ENCODE results near the gene TTC28. TPM values are rescaled to one million over a fixed set of nuclear protein-coding genes. Genes with fewer than 3 reads are reported as not detected.
"Not testable (repeated sequence)": the region's sequence is repeated elsewhere in the genome, so short reads cannot be mapped to it uniquely, and the experiment has no call there.

The TTC28 gene
- total RNA-seq, 1 experiment from 2014 or later, result 7.6 TPM

GRCh38 chr22:28064920-28065319 lies 614.7 kb downstream of the TTC28 start:
- DNase-seq (ENCODE audit: low spot score), result no peak
- in situ Hi-C loops (cut with HindIII; ENCODE audit: low sequenced_read_pairs), result no loop called here

GRCh38 chr22:28063656-28064055 lies 616.0 kb downstream of the TTC28 start:
- in situ Hi-C loops (cut with HindIII; ENCODE audit: low sequenced_read_pairs), result no loop called here
- DNase-seq (ENCODE audit: low spot score), result no peak

GRCh38 chr22:28060594-28060993 lies 619.0 kb downstream of the TTC28 start:
- in situ Hi-C loops (cut with HindIII; ENCODE audit: low sequenced_read_pairs); DNase-seq (ENCODE audit: low spot score): not testable (repeated sequence)

GRCh38 chr22:28058036-28058435 lies 621.6 kb downstream of the TTC28 start:
- in situ Hi-C loops (cut with HindIII; ENCODE audit: low sequenced_read_pairs), result no loop called here

GRCh38 chr22:28054819-28055208 lies 624.8 kb downstream of the TTC28 start:
- DNase-seq (ENCODE audit: low spot score), result no peak
- in situ Hi-C loops (cut with HindIII; ENCODE audit: low sequenced_read_pairs), result no loop called here

More at GRCh38 chr22:28058036-28058435, 621.6 kb downstream of the TTC28 start:
- DNase-seq (ENCODE audit: low spot score), result no peak

- in situ Hi-C loops (cut with HindIII; ENCODE audit: low sequenced_read_pairs), result no loop called here
- DNase-seq (ENCODE audit: low spot score), result no peak
Measured at GRCh38 chr22:28053896-28054818, 625.5 kb downstream of the TTC28 start.

- in situ Hi-C loops (cut with HindIII; ENCODE audit: low sequenced_read_pairs), result no loop called here
- DNase-seq (ENCODE audit: low spot score), result no peak
Measured at GRCh38 chr22:28052825-28053269, 626.8 kb downstream of the TTC28 start.

- in situ Hi-C loops (cut with HindIII; ENCODE audit: low sequenced_read_pairs), result no loop called here
- peak; percentile 45 for DNase-seq (ENCODE audit: low spot score)
Measured at GRCh38 chr22:28051787-28052356, 627.8 kb downstream of the TTC28 start.

GRCh38 chr22:28051091-28051786 lies 628.4 kb downstream of the TTC28 start:
- no peak for DNase-seq (ENCODE audit: low spot score)
- in situ Hi-C loops (cut with HindIII; ENCODE audit: low sequenced_read_pairs), result no loop called here

- in situ Hi-C loops (cut with HindIII; ENCODE audit: low sequenced_read_pairs), result no loop called here
- no peak for DNase-seq (ENCODE audit: low spot score)
Measured at GRCh38 chr22:28048529-28048928, 631.1 kb downstream of the TTC28 start.

- in situ Hi-C loops (cut with HindIII; ENCODE audit: low sequenced_read_pairs), result no loop called here
- no peak for DNase-seq (ENCODE audit: low spot score)
Measured at GRCh38 chr22:28047740-28048139, 631.9 kb downstream of the TTC28 start.

- DNase-seq (ENCODE audit: low spot score), result no peak
- in situ Hi-C loops (cut with HindIII; ENCODE audit: low sequenced_read_pairs), result no loop called here
Measured at GRCh38 chr22:28046100-28046499, 633.5 kb downstream of the TTC28 start.

- in situ Hi-C loops (cut with HindIII; ENCODE audit: low sequenced_read_pairs), result no loop called here
- DNase-seq (ENCODE audit: low spot score), result no peak
Measured at GRCh38 chr22:28044546-28045173, 635.0 kb downstream of the TTC28 start.

- in situ Hi-C loops (cut with HindIII; ENCODE audit: low sequenced_read_pairs), result no loop called here
- DNase-seq (ENCODE audit: low spot score), result no peak
Measured at GRCh38 chr22:28043266-28043665, 636.4 kb downstream of the TTC28 start.

GRCh38 chr22:28034760-28035401 lies 644.8 kb downstream of the TTC28 start:
- in situ Hi-C loops (cut with HindIII; ENCODE audit: low sequenced_read_pairs), result no loop called here
- DNase-seq (ENCODE audit: low spot score), result peak; percentile 74

- DNase-seq (ENCODE audit: low spot score), result no peak
- in situ Hi-C loops (cut with HindIII; ENCODE audit: low sequenced_read_pairs), result no loop called here
Measured at GRCh38 chr22:28034145-28034759, 645.4 kb downstream of the TTC28 start.

- in situ Hi-C loops (cut with HindIII; ENCODE audit: low sequenced_read_pairs), result no loop called here
- no peak for DNase-seq (ENCODE audit: low spot score)
Measured at GRCh38 chr22:28032861-28033260, 646.8 kb downstream of the TTC28 start.

GRCh38 chr22:28031383-28031922 lies 648.2 kb downstream of the TTC28 start:
- DNase-seq (ENCODE audit: low spot score), result no peak
- in situ Hi-C loops (cut with HindIII; ENCODE audit: low sequenced_read_pairs), result no loop called here

Measured in G401 (cell line).